Heart right ventricle (tissue), 16 donors: Measurements from ENCODE around the gene KCNH8. TPM values are rescaled to one million over a fixed set of nuclear protein-coding genes. Genes with fewer than 3 reads are reported as not detected.

ENCODE experiments used
- ATAC-seq, 8 donors: fragments of 200-7000 bp; cut with Tn5 transposase; one replicate each; pipeline ENCODE4 v1.9.1; 2020; ENCODE audit warnings: mild to moderate bottlenecking in 8 of 8, moderate library complexity in 8 of 8, moderate number of reproducible peaks in 1 of 8
- DNase-seq, 2 donors: peaks; one replicate each; pipeline ENCODE4 v3.0.0-alpha.2; 2020
- H3K27ac ChIP-seq, 10 donors: fragments of 200-600 bp; sonication (generic) in 2 of 10; one replicate each; pipeline versions ENCODE4 v1.5.0 to v1.8.0; 2020 to 2022; ENCODE audit warnings: mild to moderate bottlenecking in 3 of 10
- H3K27me3 ChIP-seq, 7 donors: fragments of 200-600 bp; one replicate each; pipeline ENCODE4 v1.8.0; 2021 to 2022; ENCODE audit warnings: mild to moderate bottlenecking in 2 of 7
- H3K36me3 ChIP-seq, 9 donors: fragments of 200-600 bp; sonication (generic) in 1 of 9; one replicate each; pipeline versions ENCODE4 v1.5.0 to v1.8.0; 2020 to 2022; ENCODE audit warnings: mild to moderate bottlenecking in 2 of 9
- H3K4me1 ChIP-seq, 9 donors: fragments of 200-600 bp; sonication (generic) in 1 of 9; one replicate each; pipeline versions ENCODE4 v1.5.0 to v1.8.0; 2020 to 2022; ENCODE audit warnings: mild to moderate bottlenecking in 4 of 9
- H3K4me3 ChIP-seq, 10 donors: fragments of 200-600 bp; sonication (generic) in 2 of 10; one replicate each; pipeline versions ENCODE4 v1.5.0 to v1.8.0; 2020 to 2022; ENCODE audit warnings: mild to moderate bottlenecking in 7 of 10, moderate library complexity in 2 of 10
- H3K9me3 ChIP-seq, 11 donors: fragments of 200-600 bp in 10 of 11; sonication (generic) in 2 of 11; one replicate each; pipeline versions ENCODE4 v1.5.0 to v1.8.0; 2013 to 2022; ENCODE audit warnings: mild to moderate bottlenecking in 2 of 11, control low read depth in 1 of 11, moderate library complexity in 1 of 11
- WGBS, 2 donors: extraction: QIAGEN DNeasy Blood & Tissue Kit; methylation state at CpG; one replicate each; pipeline ENCODE4 v1.1.7; 2013; ENCODE audit warnings: inconsistent platforms in 1 of 2; 5-methylcytosine and 5-hydroxymethylcytosine counted together
- intact Hi-C, 10 donors: fragments of 100-400 bp; cut with DNase I; formaldehyde crosslinking; loops; one replicate each; pipeline versions ENCODE4 v1.11.1 to v1.14.2; 2022
- polyA plus RNA-seq, 2 donors: library from polyadenylated mRNA; stranded (reverse); fragments of 200-250 nt; gene quantifications; one replicate each; pipeline ENCODE4 v1.2.3, GENCODE V29; 2013
- total RNA-seq, 10 donors: library from RNA; stranded (reverse); fragmentation: NEBNext Ultra II Directional in 3 of 10; extraction: Animal tissue kit (Norgen Biotek cat#: 25700) in 3 of 10; gene quantifications; one replicate each; pipeline versions ENCODE4 v1.2.1 to v1.2.4, GENCODE V29; 2021 to 2023
- TF ChIP-seq, protein P1 (sequence below), 9 donors: fragments of 200-600 bp; sonication (generic) in 2 of 9; IDR thresholded peaks; one replicate each; pipeline versions ENCODE4 v1.5.0 to v1.8.0; 2021 to 2022; ENCODE audit warnings: antibody characterized with exemption in 9 of 9, mild to moderate bottlenecking in 5 of 9, moderate library complexity in 1 of 9
- donor health status: Arrhythmogenic right ventricular cardiomyopathy.
- donor health status: ischemic (EF 13 %, LVEDD 7.1; RV severe dilation, severe dysfunction).
- donor health status: healthy with polysubstance abuse.
- donor health status: DM: no; HTN: yes; CAD: no.
- donor health status: DM: no; HTN: no; CAD: no.
- donor health status: ischemic (EF 25% LVEDD 6.9; RV normal size, moderate dysfunction).
- donor health status: ischemic (EF 25% LVEDD 5.7; RV mildly dilated, moderate dysfunction).
- donor health status: healthy.
- donor health status: DM: yes; HTN: yes; CAD: no.
- donor health status: Ischemic cardiomyopathy.
- donor health status: ischemic (EF 35%, LVEDD 5.7; RV mildly dilated, moderate dysfunction).
- donor health status: nonischemic (EF 11% LVEDD 7.7; RV severe dilation, severe dysfunction).
- donor health status: DM: yes; HTN: yes; CAD: no.
- donor health status: PGD.
- donor health status: ischemic (EF 29% LVEDD 5.4; RV normal size, mild dysfunction).
- donor health status: nonischemic (EF 23%, LVEDD 6.1; RV moderate dilation, normal function).

The KCNH8 gene
- total and polyA plus RNA-seq, 12 donors: 0.03 to 0.50 (median 0.10) TPM; not detected in 3

DNA sequence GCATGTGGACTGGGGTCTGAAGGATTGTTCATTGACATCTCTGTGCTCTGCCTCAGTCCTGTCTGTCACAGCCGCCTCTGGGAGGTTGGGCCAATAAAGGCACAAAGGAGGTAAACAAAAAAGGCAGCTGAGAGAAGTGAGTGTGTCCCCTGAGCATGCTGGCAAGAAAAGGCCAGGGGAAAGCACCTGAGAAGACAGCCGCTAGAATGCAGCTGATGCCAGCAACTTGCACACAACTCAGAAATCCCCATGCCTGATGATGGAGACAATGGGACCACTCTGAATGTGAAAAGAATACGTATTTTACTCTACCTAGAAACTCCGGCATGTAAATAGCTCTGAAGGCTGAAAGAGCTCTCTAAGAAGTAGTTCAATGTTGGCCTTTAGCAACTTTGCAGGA is 118.7 kb downstream of the KCNH8 start:
- H3K27ac ChIP-seq: no peak overlapping the region
- WGBS, 2 donors: 55 to 57% methylated on average over 4 of the region's 4 CpGs
- intact Hi-C loops: no loop called here
- TF ChIP-seq, protein P1, sequence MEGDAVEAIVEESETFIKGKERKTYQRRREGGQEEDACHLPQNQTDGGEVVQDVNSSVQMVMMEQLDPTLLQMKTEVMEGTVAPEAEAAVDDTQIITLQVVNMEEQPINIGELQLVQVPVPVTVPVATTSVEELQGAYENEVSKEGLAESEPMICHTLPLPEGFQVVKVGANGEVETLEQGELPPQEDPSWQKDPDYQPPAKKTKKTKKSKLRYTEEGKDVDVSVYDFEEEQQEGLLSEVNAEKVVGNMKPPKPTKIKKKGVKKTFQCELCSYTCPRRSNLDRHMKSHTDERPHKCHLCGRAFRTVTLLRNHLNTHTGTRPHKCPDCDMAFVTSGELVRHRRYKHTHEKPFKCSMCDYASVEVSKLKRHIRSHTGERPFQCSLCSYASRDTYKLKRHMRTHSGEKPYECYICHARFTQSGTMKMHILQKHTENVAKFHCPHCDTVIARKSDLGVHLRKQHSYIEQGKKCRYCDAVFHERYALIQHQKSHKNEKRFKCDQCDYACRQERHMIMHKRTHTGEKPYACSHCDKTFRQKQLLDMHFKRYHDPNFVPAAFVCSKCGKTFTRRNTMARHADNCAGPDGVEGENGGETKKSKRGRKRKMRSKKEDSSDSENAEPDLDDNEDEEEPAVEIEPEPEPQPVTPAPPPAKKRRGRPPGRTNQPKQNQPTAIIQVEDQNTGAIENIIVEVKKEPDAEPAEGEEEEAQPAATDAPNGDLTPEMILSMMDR (IDR thresholded peaks at IDR 0.05): no peak
- no peaks in the 10 kb centered on the region for H3K36me3 ChIP-seq
- no peaks in the 10 kb centered on the region for H3K27me3 ChIP-seq
- no peak for DNase-seq
- no peaks in the 10 kb centered on the region for H3K9me3 ChIP-seq
- no peak for ATAC-seq
- no peaks in the 10 kb centered on the region for H3K4me1 ChIP-seq
- no peak overlapping the region for H3K4me3 ChIP-seq

DNA sequence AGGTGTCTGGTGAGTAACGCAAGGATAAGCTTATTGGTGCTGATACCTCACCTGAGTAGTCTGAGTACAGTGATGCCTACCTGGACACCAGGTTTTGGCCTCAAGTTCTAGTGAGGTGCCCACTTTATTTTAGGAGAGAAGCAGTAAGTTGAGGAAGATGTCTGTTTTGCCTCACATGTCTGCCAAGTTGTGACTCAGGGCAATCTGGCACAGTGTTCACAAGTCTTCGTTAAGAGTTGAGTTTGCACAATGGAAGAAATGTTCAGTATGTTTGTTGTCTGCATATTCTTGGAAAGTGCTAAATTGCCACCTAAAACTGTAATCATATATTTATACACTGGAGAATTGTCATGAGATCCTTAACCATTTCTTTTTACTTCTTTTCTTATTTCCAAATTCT is 122.2 kb downstream of the KCNH8 start:
- WGBS, 2 donors: 74 to 78% methylated on average over 2 of the region's 2 CpGs
- intact Hi-C loops: no loop called here
- Histone ChIP-seq H3K4me1 (no peaks in the 10 kb centered on the region), H3K9me3 (no peaks in the 10 kb centered on the region), H3K36me3 (no peaks in the 10 kb centered on the region), H3K27me3 (no peaks in the 10 kb centered on the region), H3K4me3 (no peak overlapping the region), H3K27ac (no peak overlapping the region)
- TF ChIP-seq, protein P1 (IDR thresholded peaks at IDR 0.05): no peak
- ATAC-seq: no peak
- no peak for DNase-seq

DNA sequence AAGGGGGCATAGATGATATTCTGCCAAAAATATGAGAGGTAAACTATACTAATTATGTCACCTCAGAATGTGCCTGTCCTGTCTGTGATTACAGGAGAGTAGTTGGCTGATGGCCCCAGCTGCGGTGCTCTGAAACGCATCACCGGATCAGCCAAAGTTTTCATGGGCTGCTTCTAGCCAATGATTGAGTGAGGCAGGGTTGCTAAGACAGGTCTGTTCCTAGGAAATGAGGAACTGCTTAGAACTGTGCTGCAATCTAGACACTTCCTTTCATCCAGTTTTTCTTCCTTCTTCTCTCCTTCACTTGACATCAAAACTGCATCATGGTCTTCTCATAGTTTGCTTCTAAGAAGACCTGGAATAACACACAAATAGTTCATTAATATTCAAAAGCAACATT is 124.0 kb downstream of the KCNH8 start:
- Histone ChIP-seq H3K4me1 (no peaks in the 10 kb centered on the region), H3K27me3 (no peaks in the 10 kb centered on the region), H3K36me3 (no peaks in the 10 kb centered on the region), H3K4me3 (no peak overlapping the region), H3K27ac (no peak overlapping the region), H3K9me3 (peaks cover 0 to 2% (median 0%) of the 10 kb centered on the region in 11 donors)
- TF ChIP-seq, protein P1 (IDR thresholded peaks at IDR 0.05): no peak
- ATAC-seq (no peak), DNase-seq (no peak)
- intact Hi-C loops: no loop called here
- WGBS, 2 donors: 85 to 90% methylated on average over 3 of the region's 3 CpGs

DNA sequence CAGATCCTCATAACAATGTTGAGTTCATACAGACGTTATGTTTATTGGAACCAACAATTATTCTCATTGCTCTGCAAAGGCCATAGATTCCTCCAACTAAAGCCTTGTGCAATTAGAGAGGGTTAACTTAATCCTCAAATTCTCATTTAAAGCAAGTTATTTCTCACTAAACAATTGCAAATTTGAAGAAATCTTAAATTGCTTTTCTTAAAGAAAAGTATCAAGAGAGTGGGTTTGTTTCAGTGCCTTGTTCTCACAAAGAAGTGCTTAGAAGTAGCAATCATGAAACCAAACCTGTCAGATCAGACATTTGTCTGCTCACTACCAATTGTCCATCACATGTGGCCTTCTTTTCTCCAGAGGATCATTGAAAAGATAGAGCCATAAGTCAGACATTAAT is 124.8 kb downstream of the KCNH8 start:
- no peak for ATAC-seq
- TF ChIP-seq, protein P1 (IDR thresholded peaks at IDR 0.05): no peak
- H3K9me3 ChIP-seq: peaks cover 0 to 2% (median 0%) of the 10 kb centered on the region in 11 donors
- H3K36me3 ChIP-seq: no peaks in the 10 kb centered on the region
- intact Hi-C loops: no loop called here
- H3K27ac ChIP-seq: no peak overlapping the region
- H3K4me1 ChIP-seq: no peaks in the 10 kb centered on the region
- DNase-seq: no peak
- H3K4me3 ChIP-seq: no peak overlapping the region
- 59 to 69% methylated on average over 1 of the region's 1 CpG for WGBS, 2 donors
- H3K27me3 ChIP-seq: peaks cover 0 to 5% (median 0%) of the 10 kb centered on the region in 7 donors
